K562 (cell line): ENCODE results near the gene SHB. TPM values are rescaled to one million over a fixed set of nuclear protein-coding genes. Genes with fewer than 3 reads are reported as not detected.

ENCODE experiments used
- ATAC-seq: fragments of 200-7000 bp; cut with Tn5 transposase; 3 replicates; pipeline ENCODE4 v1.9.1; 2020; ENCODE audit warnings: moderate library complexity
- BruUV-seq: library from RNA; stranded (reverse); fragments of 400-500 nt; replicated peaks from 2 replicates; lab custom pipeline; 2021; lab: Mats Ljungman, UMichigan
- CTCF ChIA-PET: fragments of 300-600 bp; formaldehyde crosslinking; extraction: SDS; loops from one replicate; lab custom pipeline; 2021; ENCODE audit warnings: low intra/inter-chr PET ratio; lab: Yijun Ruan, JAX
- POLR2A ChIA-PET: fragments of 300-600, 350-650 bp; sonication (Branson Sonifier 250); formaldehyde crosslinking; extraction: SDS; loops from one replicate; lab custom pipeline; 2021; ENCODE audit warnings: antibody characterized with exemption, inconsistent platforms; lab: Yijun Ruan, JAX
- DNase-seq, 4 experiments: peaks; one replicate each; pipeline versions ENCODE4 v3.0.0 to v3.0.0-alpha.2; 2011 to 2018; ENCODE audit warnings: low spot score in 3 of 4, mixed read lengths in 3 of 4; ENCODE audit errors: extremely low read depth in 1 of 4
- FAIRE-seq: peaks from 2 replicates; lab custom pipeline; 2011; peaks lifted over from hg19 to GRCh38; lab: Jason Lieb, UNC
- H2AFZ ChIP-seq: 2 replicates; pipeline ENCODE4 v1.6.0; 2011; ENCODE audit warnings: low read depth, low read length, control low read depth, inconsistent platforms
- H3K27ac ChIP-seq: fragments of 200-600 bp; 3 replicates; pipeline ENCODE4 v1.8.0; 2011; ENCODE audit warnings: low read depth, mild to moderate bottlenecking, control low read depth, inconsistent platforms, low read length, moderate library complexity, mixed read lengths; ENCODE audit errors: extremely low read depth
- H3K27me3 ChIP-seq, 2 experiments: fragments of 300-600 bp in 1 of 2; 2 replicates in 1 of 2; 3 replicates in 1 of 2; pipeline versions ENCODE4 v1.6.0 to v1.8.0; 2011; ENCODE audit warnings: inconsistent platforms in 2 of 2, low read length in 2 of 2, mild to moderate bottlenecking in 1 of 2, mixed read lengths in 1 of 2, moderate library complexity in 1 of 2; ENCODE audit not compliant: control insufficient read depth in 2 of 2, insufficient read depth in 2 of 2
- H3K36me3 ChIP-seq: fragments of 300-600 bp; 3 replicates; pipeline ENCODE4 v1.8.0; 2011; ENCODE audit warnings: mild to moderate bottlenecking, low read length, inconsistent platforms; ENCODE audit not compliant: control insufficient read depth, insufficient read depth
- H3K4me1 ChIP-seq, 2 experiments: fragments of 200-600 bp in 1 of 2; replicated peaks in 1 of 2; 2 replicates in 1 of 2; 3 replicates in 1 of 2; pipeline versions ENCODE4 v1.5.1 to v1.8.0; 2011; ENCODE audit warnings: inconsistent platforms in 2 of 2, low read length in 2 of 2, mild to moderate bottlenecking in 1 of 2, mixed read lengths in 1 of 2, moderate library complexity in 1 of 2; ENCODE audit not compliant: control insufficient read depth in 2 of 2, insufficient read depth in 2 of 2
- H3K4me2 ChIP-seq: 2 replicates; pipeline ENCODE4 v1.6.1; 2011; ENCODE audit warnings: low read length, control low read depth, inconsistent platforms, mixed read lengths; ENCODE audit not compliant: insufficient read depth
- H3K4me3 ChIP-seq: fragments of 200-600 bp; sonication (generic), shearing (Covaris generic); 2 replicates; pipeline ENCODE4 v1.5.1; 2016; ENCODE audit warnings: control low read depth, inconsistent platforms
- H3K79me2 ChIP-seq: fragments of 200-600 bp; 3 replicates; pipeline ENCODE4 v1.8.0; 2011; ENCODE audit warnings: low read length, inconsistent platforms; ENCODE audit not compliant: control insufficient read depth, insufficient read depth
- H3K9ac ChIP-seq, 2 experiments: 2 replicates each; pipeline versions ENCODE4 v1.6.0 to v1.6.1; 2011; ENCODE audit warnings: low read depth in 2 of 2, low read length in 2 of 2, control low read depth in 1 of 2, inconsistent platforms in 1 of 2, mild to moderate bottlenecking in 1 of 2, mixed read lengths in 1 of 2; ENCODE audit not compliant: insufficient read depth in 1 of 2
- H3K9me1 ChIP-seq: one replicate; pipeline ENCODE4 v1.6.0; 2011; ENCODE audit warnings: inconsistent platforms, mild to moderate bottlenecking, low read length, moderate library complexity; ENCODE audit not compliant: control insufficient read depth, insufficient read depth
- H3K9me3 ChIP-seq: replicated peaks from 2 replicates; pipeline ENCODE4 v1.5.1; 2011; ENCODE audit warnings: low read depth, low read length, inconsistent platforms; ENCODE audit not compliant: control insufficient read depth, insufficient read depth
- H4K20me1 ChIP-seq: replicated peaks from 2 replicates; pipeline ENCODE4 v1.6.1; 2011; ENCODE audit warnings: low read length, inconsistent platforms, mixed read lengths; ENCODE audit not compliant: control insufficient read depth, insufficient read depth
- ETV1 ChIP-seq: fragments of 450-650 bp; conservative IDR thresholded peaks from 2 replicates; pipeline ENCODE4 v1.6.1; 2016; ENCODE audit warnings: missing genetic modification characterization, control low read depth, low read depth, missing compliant biosample characterization
- ETV6 ChIP-seq, 3 experiments: fragments of 150-350 bp in 1 of 3; sonication (generic) in 1 of 3; formaldehyde crosslinking in 1 of 3; IDR thresholded peaks; 2 replicates each; pipeline versions ENCODE4 v1.6.1 to v1.8.0; 2014 to 2022; ENCODE audit warnings: borderline replicate concordance in 2 of 3, low read depth in 2 of 3, antibody characterized with exemption in 1 of 3, low read length in 1 of 3, mild to moderate bottlenecking in 1 of 3, missing genetic modification reagents in 1 of 3
- EZH2 ChIP-seq: IDR thresholded peaks from 2 replicates; pipeline ENCODE4 v1.6.1; 2012; ENCODE audit warnings: low read depth, mild to moderate bottlenecking, inconsistent platforms, low read length, borderline replicate concordance
- HDAC1 ChIP-seq, 2 experiments: fragments of 450-650 bp; IDR thresholded peaks; 2 replicates each; pipeline ENCODE4 v1.6.1; 2016 to 2017; ENCODE audit warnings: inconsistent platforms in 1 of 2, mild to moderate bottlenecking in 1 of 2, moderate library complexity in 1 of 2
- HDAC8 ChIP-seq: fragments of 450-650 bp; IDR thresholded peaks from 2 replicates; pipeline ENCODE4 v1.6.1; 2016; ENCODE audit warnings: mild to moderate bottlenecking, missing genetic modification characterization, moderate library complexity, missing compliant biosample characterization
- MEF2A ChIP-seq: IDR thresholded peaks from 2 replicates; pipeline ENCODE4 v1.6.1; 2011; ENCODE audit warnings: low read depth, mild to moderate bottlenecking, low read length, moderate library complexity; ENCODE audit not compliant: control insufficient read depth
- NCOR1 ChIP-seq: fragments of 450-650 bp; IDR thresholded peaks from 2 replicates; pipeline ENCODE4 v1.6.1; 2016; ENCODE audit warnings: mild to moderate bottlenecking, moderate library complexity
- NR2F6 ChIP-seq: fragments of 450-650 bp; formaldehyde crosslinking; IDR thresholded peaks from 2 replicates; pipeline ENCODE4 v1.4.0; 2020; ENCODE audit warnings: mild to moderate bottlenecking
- NRF1 ChIP-seq, 2 experiments: fragments of 450-650 bp; IDR thresholded peaks in 1 of 2; conservative IDR thresholded peaks in 1 of 2; 2 replicates each; pipeline ENCODE4 v1.6.1; 2014; ENCODE audit warnings: mild to moderate bottlenecking in 2 of 2
- PML ChIP-seq: IDR thresholded peaks from 2 replicates; pipeline ENCODE4 v1.6.1; 2012; ENCODE audit warnings: low read length, inconsistent platforms
- TAL1 ChIP-seq: fragments of 450-650 bp; IDR thresholded peaks from 2 replicates; pipeline ENCODE4 v1.6.1; 2016; ENCODE audit warnings: mild to moderate bottlenecking
- THRA ChIP-seq: fragments of 450-650 bp; IDR thresholded peaks from 2 replicates; pipeline ENCODE4 v1.6.1; 2017; ENCODE audit warnings: mild to moderate bottlenecking, moderate library complexity
- WHSC1 ChIP-seq: IDR thresholded peaks from one replicate; pipeline ENCODE4 v1.6.1; 2012; ENCODE audit warnings: low read length, control low read depth, inconsistent platforms
- XRCC4 ChIP-seq: IDR thresholded peaks from one replicate; pipeline ENCODE4 v1.6.1; 2011; ENCODE audit not compliant: insufficient read depth, insufficient read length; ENCODE audit errors: extremely low read depth
- ZKSCAN8 ChIP-seq: fragments of 200-800 bp; sonication (Bioruptor generic); IDR thresholded peaks from 2 replicates; pipeline ENCODE4 v1.6.1; 2016; ENCODE audit warnings: missing genetic modification characterization, missing compliant biosample characterization
- ZNF133 ChIP-seq: fragments of 250-450 bp; sonication (Bioruptor Pico); IDR thresholded peaks from 2 replicates; pipeline ENCODE4 v1.4.0; 2020; ENCODE audit warnings: mild to moderate bottlenecking
- ZNF324 ChIP-seq: fragments of 250-450 bp; sonication (Bioruptor Pico); IDR thresholded peaks from 2 replicates; pipeline ENCODE4 v1.4.0; 2020; ENCODE audit warnings: mild to moderate bottlenecking
- WGBS: fragments of 100-300 bp; shearing (Covaris generic); methylation state at CpG from one replicate; pipeline ENCODE4 v1.1.6; 2016; ENCODE audit warnings: low coverage, mixed read lengths; ENCODE audit not compliant: insufficient coverage; ENCODE audit errors: missing lambda C conversion rate; 5-methylcytosine and 5-hydroxymethylcytosine counted together
- in situ Hi-C: fragments of 300-500 bp; cut with MboI; formaldehyde crosslinking; loops from 4 replicates; pipeline ENCODE4 v1.15.0; 2018; ENCODE audit warnings: inconsistent platforms, mixed read lengths
- intact Hi-C: fragments of 100-400 bp; cut with micrococcal nuclease; formaldehyde crosslinking; loops from 2 replicates; pipeline ENCODE4 v1.14.2; 2022
- polyA plus RNA-seq, 8 experiments: library from polyadenylated mRNA; depleted of rRNA in 4 of 8; stranded (reverse) in 5 of 8; unstranded in 3 of 8; fragments of >200 nt; fragmentation: Nextera tagmentation in 2 of 8; fragmentation: Illumina TruSeq in 1 of 8; extraction: Ambion mirVana in 2 of 8; extraction: Trizol in 1 of 8; gene quantifications; 2 replicates each; pipeline versions ENCODE4 v1.2.1 to v1.2.3, GENCODE V29; 2011 to 2014; ENCODE audit warnings: inconsistent platforms in 1 of 8, missing spikeins in 1 of 8
- total RNA-seq, 7 experiments: library from RNA; depleted of rRNA in 6 of 7; stranded (reverse); fragments of >200 nt in 6 of 7; fragmentation: Illumina TruSeq in 2 of 7; extraction: Trizol in 2 of 7; gene quantifications; 2 replicates each; pipeline versions ENCODE4 v1.2.1 to v1.2.3, GENCODE V29; 2011 to 2021; ENCODE audit warnings: low replicate concordance in 1 of 7
- TF ChIP-seq, protein P1 (sequence below), 2 experiments: IDR thresholded peaks; 2 replicates each; pipeline ENCODE4 v1.6.1; 2011; ENCODE audit warnings: borderline replicate concordance in 1 of 2, control low read depth in 1 of 2, low read depth in 1 of 2, low read length in 1 of 2, mild to moderate bottlenecking in 1 of 2, mixed read lengths in 1 of 2, moderate library complexity in 1 of 2; ENCODE audit not compliant: insufficient read depth in 1 of 2, insufficient read length in 1 of 2, poor library complexity in 1 of 2, severe bottlenecking in 1 of 2; ENCODE audit errors: extremely low read depth in 1 of 2

The SHB gene
- total and polyA plus RNA-seq, 9 of the 15 experiments (the other 6 are each of a cell fraction or from before 2014, with no cell fraction given): 0.78 to 16.0 (median 5.3) TPM

GRCh38 chr9:38015266-38015665 lies 53.8 kb downstream of the SHB start:
- no peaks in the 10 kb centered on the region for H3K9me1 ChIP-seq
- H2AFZ ChIP-seq: no peak overlapping the region
- H3K79me2 ChIP-seq: 0 out of 3 replicates have a peak, but pooled peaks cover 5% of the 10 kb centered on the region
- no peak for TF ChIP-seq NRF1 (conservative IDR thresholded peaks at IDR 0.05 in 1 of 2, IDR thresholded peaks at IDR 0.05 in 1 of 2)
- TF ChIP-seq ETV1 (tag): no peak
- TF ChIP-seq ZNF324: no peak
- TF ChIP-seq HDAC8 (tag): no peak
- TF ChIP-seq TAL1: no peak
- no peak for TF ChIP-seq NCOR1
- no peak for TF ChIP-seq HDAC1 (IDR thresholded peaks at IDR 0.05)
- TF ChIP-seq THRA: no peak
- no peak for TF ChIP-seq PML
- TF ChIP-seq WHSC1: no peak
- no peak for TF ChIP-seq MEF2A
- no peak for TF ChIP-seq EZH2
- no peak for TF ChIP-seq NR2F6
- TF ChIP-seq XRCC4: no peak
- no peak for TF ChIP-seq ZNF133 (CRISPR knock-in tag)
- TF ChIP-seq, protein P1, sequence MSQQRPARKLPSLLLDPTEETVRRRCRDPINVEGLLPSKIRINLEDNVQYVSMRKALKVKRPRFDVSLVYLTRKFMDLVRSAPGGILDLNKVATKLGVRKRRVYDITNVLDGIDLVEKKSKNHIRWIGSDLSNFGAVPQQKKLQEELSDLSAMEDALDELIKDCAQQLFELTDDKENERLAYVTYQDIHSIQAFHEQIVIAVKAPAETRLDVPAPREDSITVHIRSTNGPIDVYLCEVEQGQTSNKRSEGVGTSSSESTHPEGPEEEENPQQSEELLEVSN (IDR thresholded peaks at IDR 0.05; ENCODE audit: borderline replicate concordance in 1 of 2, extremely low read depth in 1 of 2, insufficient read depth in 1 of 2, insufficient read length in 1 of 2, low read depth in 1 of 2, low read length in 1 of 2, poor library complexity in 1 of 2, severe bottlenecking in 1 of 2): no peak
- no peak for TF ChIP-seq ZKSCAN8 (CRISPR knock-in tag)
- no peak for TF ChIP-seq ETV6 (IDR thresholded peaks at IDR 0.05; ENCODE audit: borderline replicate concordance in 1 of 2, low read depth in 2 of 2, low read length in 1 of 2)
- no peak for TF ChIP-seq ETV6 (CRISPR knock-in tag; IDR thresholded peaks at IDR 0.05; ENCODE audit: borderline replicate concordance)
- TF ChIP-seq, all 486 proteins: peak for 0
- Histone ChIP-seq H3K9ac (no peak overlapping the region), H3K4me3 (no peak overlapping the region), H3K36me3 (peaks cover 13% of the 10 kb centered on the region; the same call in 2 of the 3 replicates), H4K20me1 (peaks cover 20% of the 10 kb centered on the region), H3K4me2 (no peak overlapping the region), H3K9me3 (no peaks in the 10 kb centered on the region), H3K27me3 (no peaks in the 10 kb centered on the region), H3K4me1 (peaks cover 7 to 16% of the 10 kb centered on the region in 2 experiments; a peak in 3 of 5 replicates), H3K27ac (no peak overlapping the region)
- BruUV-seq: no TSS peak
- in situ Hi-C loops (no loop called here), intact Hi-C loops (no loop called here)
- no peak for ATAC-seq
- no peak for DNase-seq
- 50% methylated on average over 4 of the region's 4 CpGs for WGBS
- ChIA-PET CTCF (no interaction called here), POLR2A (interaction anchor here (1.1 to 1.4 kb wide), 2 partner anchors 10 to 12 kb away, joined by 4 read pairs; no protein-coding TSS in a partner anchor)
- no peak for FAIRE-seq
